K562 (cell line): ENCODE results near the gene SMG6. TPM values are rescaled to one million over a fixed set of nuclear protein-coding genes. Genes with fewer than 3 reads are reported as not detected.

Experiments
- ATAC-seq: fragments of 200-7000 bp; cut with Tn5 transposase; 3 replicates; pipeline ENCODE4 v1.9.1; 2020; ENCODE audit warnings: moderate library complexity
- Bru-seq: library from RNA; stranded (reverse); fragments of 400-500 nt; gene quantifications from one replicate; lab custom pipeline; 2021; lab: Mats Ljungman, UMichigan
- BruChase-seq, 2 experiments: library from RNA; stranded (reverse); fragments of 400-500 nt; gene quantifications; one replicate each; lab custom pipeline; 2021; lab: Mats Ljungman, UMichigan
- BruUV-seq: library from RNA; stranded (reverse); fragments of 400-500 nt; replicated peaks from 2 replicates; lab custom pipeline; 2021; lab: Mats Ljungman, UMichigan
- CTCF ChIA-PET: fragments of 300-600 bp; formaldehyde crosslinking; extraction: SDS; loops from one replicate; lab custom pipeline; 2021; ENCODE audit warnings: low intra/inter-chr PET ratio; lab: Yijun Ruan, JAX
- POLR2A ChIA-PET: fragments of 300-600, 350-650 bp; sonication (Branson Sonifier 250); formaldehyde crosslinking; extraction: SDS; loops from one replicate; lab custom pipeline; 2021; ENCODE audit warnings: antibody characterized with exemption, inconsistent platforms; lab: Yijun Ruan, JAX
- DNase-seq, 4 experiments: peaks; one replicate each; pipeline versions ENCODE4 v3.0.0 to v3.0.0-alpha.2; 2011 to 2018; ENCODE audit warnings: low spot score in 3 of 4, mixed read lengths in 3 of 4; ENCODE audit errors: extremely low read depth in 1 of 4
- FAIRE-seq: peaks from 2 replicates; lab custom pipeline; 2011; peaks lifted over from hg19 to GRCh38; lab: Jason Lieb, UNC
- H2AFZ ChIP-seq: 2 replicates; pipeline ENCODE4 v1.6.0; 2011; ENCODE audit warnings: low read depth, low read length, control low read depth, inconsistent platforms
- H3K27ac ChIP-seq: fragments of 200-600 bp; 3 replicates; pipeline ENCODE4 v1.8.0; 2011; ENCODE audit warnings: low read depth, mild to moderate bottlenecking, control low read depth, inconsistent platforms, low read length, moderate library complexity, mixed read lengths; ENCODE audit errors: extremely low read depth
- H3K27me3 ChIP-seq, 2 experiments: fragments of 300-600 bp in 1 of 2; 2 replicates in 1 of 2; 3 replicates in 1 of 2; pipeline versions ENCODE4 v1.6.0 to v1.8.0; 2011; ENCODE audit warnings: inconsistent platforms in 2 of 2, low read length in 2 of 2, mild to moderate bottlenecking in 1 of 2, mixed read lengths in 1 of 2, moderate library complexity in 1 of 2; ENCODE audit not compliant: control insufficient read depth in 2 of 2, insufficient read depth in 2 of 2
- H3K36me3 ChIP-seq: fragments of 300-600 bp; 3 replicates; pipeline ENCODE4 v1.8.0; 2011; ENCODE audit warnings: mild to moderate bottlenecking, low read length, inconsistent platforms; ENCODE audit not compliant: control insufficient read depth, insufficient read depth
- H3K4me1 ChIP-seq, 2 experiments: fragments of 200-600 bp in 1 of 2; replicated peaks in 1 of 2; 2 replicates in 1 of 2; 3 replicates in 1 of 2; pipeline versions ENCODE4 v1.5.1 to v1.8.0; 2011; ENCODE audit warnings: inconsistent platforms in 2 of 2, low read length in 2 of 2, mild to moderate bottlenecking in 1 of 2, mixed read lengths in 1 of 2, moderate library complexity in 1 of 2; ENCODE audit not compliant: control insufficient read depth in 2 of 2, insufficient read depth in 2 of 2
- H3K4me2 ChIP-seq: 2 replicates; pipeline ENCODE4 v1.6.1; 2011; ENCODE audit warnings: low read length, control low read depth, inconsistent platforms, mixed read lengths; ENCODE audit not compliant: insufficient read depth
- H3K4me3 ChIP-seq: fragments of 200-600 bp; sonication (generic), shearing (Covaris generic); 2 replicates; pipeline ENCODE4 v1.5.1; 2016; ENCODE audit warnings: control low read depth, inconsistent platforms
- H3K79me2 ChIP-seq: fragments of 200-600 bp; 3 replicates; pipeline ENCODE4 v1.8.0; 2011; ENCODE audit warnings: low read length, inconsistent platforms; ENCODE audit not compliant: control insufficient read depth, insufficient read depth
- H3K9ac ChIP-seq, 2 experiments: 2 replicates each; pipeline versions ENCODE4 v1.6.0 to v1.6.1; 2011; ENCODE audit warnings: low read depth in 2 of 2, low read length in 2 of 2, control low read depth in 1 of 2, inconsistent platforms in 1 of 2, mild to moderate bottlenecking in 1 of 2, mixed read lengths in 1 of 2; ENCODE audit not compliant: insufficient read depth in 1 of 2
- H3K9me1 ChIP-seq: one replicate; pipeline ENCODE4 v1.6.0; 2011; ENCODE audit warnings: inconsistent platforms, mild to moderate bottlenecking, low read length, moderate library complexity; ENCODE audit not compliant: control insufficient read depth, insufficient read depth
- H3K9me3 ChIP-seq: replicated peaks from 2 replicates; pipeline ENCODE4 v1.5.1; 2011; ENCODE audit warnings: low read depth, low read length, inconsistent platforms; ENCODE audit not compliant: control insufficient read depth, insufficient read depth
- H4K20me1 ChIP-seq: replicated peaks from 2 replicates; pipeline ENCODE4 v1.6.1; 2011; ENCODE audit warnings: low read length, inconsistent platforms, mixed read lengths; ENCODE audit not compliant: control insufficient read depth, insufficient read depth
- CBX8 ChIP-seq: fragments of 200-600 bp; sonication (generic); IDR thresholded peaks from 2 replicates; pipeline ENCODE4 v1.6.1; 2012; ENCODE audit warnings: borderline replicate concordance, mixed run types, low read depth, mild to moderate bottlenecking, moderate library complexity, mixed read lengths, low read length, control low read depth, inconsistent platforms; ENCODE audit not compliant: poor library complexity, severe bottlenecking; ENCODE audit errors: extremely low read depth
- EP400 ChIP-seq: fragments of 450-650 bp; IDR thresholded peaks from 2 replicates; pipeline ENCODE4 v1.6.1; 2017; ENCODE audit warnings: antibody characterized with exemption, mild to moderate bottlenecking, moderate library complexity
- EZH2 ChIP-seq: IDR thresholded peaks from 2 replicates; pipeline ENCODE4 v1.6.1; 2012; ENCODE audit warnings: low read depth, mild to moderate bottlenecking, inconsistent platforms, low read length, borderline replicate concordance
- MEF2A ChIP-seq: IDR thresholded peaks from 2 replicates; pipeline ENCODE4 v1.6.1; 2011; ENCODE audit warnings: low read depth, mild to moderate bottlenecking, low read length, moderate library complexity; ENCODE audit not compliant: control insufficient read depth
- RNF2 ChIP-seq: sonication (generic); IDR thresholded peaks from 2 replicates; pipeline ENCODE4 v1.6.1; 2016
- ZNF217 ChIP-seq: sonication (generic); formaldehyde crosslinking; IDR thresholded peaks from 2 replicates; pipeline ENCODE4 v1.8.0; 2022; ENCODE audit warnings: mild to moderate bottlenecking, missing genetic modification reagents
- ZNF253 ChIP-seq: fragments of 250-450 bp; sonication (Bioruptor Pico); conservative IDR thresholded peaks from 2 replicates; pipeline ENCODE4 v1.6.1; 2021; ENCODE audit warnings: mild to moderate bottlenecking
- WGBS: fragments of 100-300 bp; shearing (Covaris generic); methylation state at CpG from one replicate; pipeline ENCODE4 v1.1.6; 2016; ENCODE audit warnings: low coverage, mixed read lengths; ENCODE audit not compliant: insufficient coverage; ENCODE audit errors: missing lambda C conversion rate; 5-methylcytosine and 5-hydroxymethylcytosine counted together
- in situ Hi-C: fragments of 300-500 bp; cut with MboI; formaldehyde crosslinking; loops from 4 replicates; pipeline ENCODE4 v1.15.0; 2018; ENCODE audit warnings: inconsistent platforms, mixed read lengths
- intact Hi-C: fragments of 100-400 bp; cut with micrococcal nuclease; formaldehyde crosslinking; loops from 2 replicates; pipeline ENCODE4 v1.14.2; 2022
- long read RNA-seq, 3 experiments: library from polyadenylated mRNA in 2 of 3; library from RNA in 1 of 3; unstranded in 2 of 3; stranded (forward) in 1 of 3; transcript quantifications; one replicate each; pipeline ENCODE4 v2.0.0, GENCODE V29; 2019 to 2022
- polyA minus RNA-seq, 3 experiments: library from RNA; depleted of rRNA, polyadenylated mRNA; stranded (reverse); fragments of >200 nt; gene quantifications; 2 replicates each; pipeline ENCODE4 v1.2.3, GENCODE V29; 2011
- polyA plus RNA-seq, 8 experiments: library from polyadenylated mRNA; depleted of rRNA in 4 of 8; stranded (reverse) in 5 of 8; unstranded in 3 of 8; fragments of >200 nt; fragmentation: Nextera tagmentation in 2 of 8; fragmentation: Illumina TruSeq in 1 of 8; extraction: Ambion mirVana in 2 of 8; extraction: Trizol in 1 of 8; gene quantifications; 2 replicates each; pipeline versions ENCODE4 v1.2.1 to v1.2.3, GENCODE V29; 2011 to 2014; ENCODE audit warnings: inconsistent platforms in 1 of 8, missing spikeins in 1 of 8
- total RNA-seq, 7 experiments: library from RNA; depleted of rRNA in 6 of 7; stranded (reverse); fragments of >200 nt in 6 of 7; fragmentation: Illumina TruSeq in 2 of 7; extraction: Trizol in 2 of 7; gene quantifications; 2 replicates each; pipeline versions ENCODE4 v1.2.1 to v1.2.3, GENCODE V29; 2011 to 2021; ENCODE audit warnings: low replicate concordance in 1 of 7
- TF ChIP-seq, protein P1 (sequence below): fragments of 450-650 bp; formaldehyde crosslinking; IDR thresholded peaks from 2 replicates; pipeline ENCODE4 v1.4.0; 2020; ENCODE audit warnings: mild to moderate bottlenecking, moderate library complexity
- TF ChIP-seq, protein P2 (sequence below): sonication (generic); formaldehyde crosslinking; IDR thresholded peaks from 2 replicates; pipeline ENCODE4 v1.4.0; 2020; ENCODE audit warnings: mild to moderate bottlenecking, missing genetic modification reagents

Gene SMG6
- total RNA-seq (2011; cell fraction: chromatin; rRNA removed; ENCODE audit: low replicate concordance): 39.4 and 43.0 TPM in 2 replicates
- total RNA-seq (2011; cell fraction: nucleolus; rRNA removed): 14.7 and 18.7 TPM in 2 replicates
- 30.8 and 31.7 TPM in 2 replicates for total RNA-seq (2011; cell fraction: nucleoplasm; rRNA removed)
- total RNA-seq (2014; rRNA removed): 6.9 and 7.3 TPM in 2 replicates
- total RNA-seq (2014; rRNA removed; fragmentation: Illumina TruSeq; extraction: Trizol): 5.7 and 6.1 TPM in 2 replicates
- 6.0 TPM in 2 replicates for total RNA-seq (2015; rRNA removed; fragmentation: Illumina TruSeq; extraction: Trizol)
- 12.8 and 13.7 TPM in 2 replicates for total RNA-seq (2021)
- polyA plus RNA-seq (2011; rRNA removed): 1.7 and 3.6 TPM in 2 replicates
- 4.2 and 6.2 TPM in 2 replicates for polyA plus RNA-seq (2011; cell fraction: cytosol; rRNA removed)
- polyA plus RNA-seq (2011; cell fraction: nucleus; rRNA removed): 8.5 and 16.5 TPM in 2 replicates
- polyA plus RNA-seq (2012): 10.2 and 21.1 TPM in 2 replicates
- 13.9 TPM in 2 replicates for polyA plus RNA-seq (2014; fragmentation: Illumina TruSeq; extraction: Trizol)
- under 1 TPM; 0.44 to 0.45 TPM for polyA plus RNA-seq (2014; fragmentation: Nextera tagmentation; extraction: Ambion mirVana)
- 5.5 and 5.8 TPM in 2 replicates for polyA plus RNA-seq (2014; rRNA removed)
- polyA minus RNA-seq (2011; rRNA and poly(A)+ RNA removed): 4.8 and 5.1 TPM in 2 replicates
- polyA minus RNA-seq (2011; cell fraction: cytosol; rRNA and poly(A)+ RNA removed): 10.2 and 10.9 TPM in 2 replicates
- 9.1 and 9.8 TPM in 2 replicates for polyA minus RNA-seq (2011; cell fraction: nucleus; rRNA and poly(A)+ RNA removed)
- Bru-seq, nascent RNA: percentile 58 among the genes with signal in this experiment
- percentile 66 among the genes with signal in this experiment for BruChase-seq, experiment 1, labeled RNA remaining after a 2-hour chase
- BruChase-seq, experiment 2, labeled RNA remaining after a 6-hour chase: percentile 67 among the genes with signal in this experiment
- long read RNA-seq, experiment 1, transcript SMG6-215 (1 exons, 2,419 nt): major isoform, 25 of 32 reads
- long read RNA-seq, experiment 1, partial matches to known transcripts: 2 of 32 reads
- long read RNA-seq, experiment 1, other reads (novel, unspliced or antisense): 5 of 32 reads
- long read RNA-seq, experiment 2, full-length matches to known transcripts: 3 of 9 reads
- long read RNA-seq, experiment 2, partial matches to known transcripts: 4 of 9 reads
- long read RNA-seq, experiment 2, other reads (novel, unspliced or antisense): 2 of 9 reads
- long read RNA-seq, experiment 3, partial matches to known transcripts: 1 of 3 reads
- long read RNA-seq, experiment 3, other reads (novel, unspliced or antisense): 0 of 3 reads

DNA sequence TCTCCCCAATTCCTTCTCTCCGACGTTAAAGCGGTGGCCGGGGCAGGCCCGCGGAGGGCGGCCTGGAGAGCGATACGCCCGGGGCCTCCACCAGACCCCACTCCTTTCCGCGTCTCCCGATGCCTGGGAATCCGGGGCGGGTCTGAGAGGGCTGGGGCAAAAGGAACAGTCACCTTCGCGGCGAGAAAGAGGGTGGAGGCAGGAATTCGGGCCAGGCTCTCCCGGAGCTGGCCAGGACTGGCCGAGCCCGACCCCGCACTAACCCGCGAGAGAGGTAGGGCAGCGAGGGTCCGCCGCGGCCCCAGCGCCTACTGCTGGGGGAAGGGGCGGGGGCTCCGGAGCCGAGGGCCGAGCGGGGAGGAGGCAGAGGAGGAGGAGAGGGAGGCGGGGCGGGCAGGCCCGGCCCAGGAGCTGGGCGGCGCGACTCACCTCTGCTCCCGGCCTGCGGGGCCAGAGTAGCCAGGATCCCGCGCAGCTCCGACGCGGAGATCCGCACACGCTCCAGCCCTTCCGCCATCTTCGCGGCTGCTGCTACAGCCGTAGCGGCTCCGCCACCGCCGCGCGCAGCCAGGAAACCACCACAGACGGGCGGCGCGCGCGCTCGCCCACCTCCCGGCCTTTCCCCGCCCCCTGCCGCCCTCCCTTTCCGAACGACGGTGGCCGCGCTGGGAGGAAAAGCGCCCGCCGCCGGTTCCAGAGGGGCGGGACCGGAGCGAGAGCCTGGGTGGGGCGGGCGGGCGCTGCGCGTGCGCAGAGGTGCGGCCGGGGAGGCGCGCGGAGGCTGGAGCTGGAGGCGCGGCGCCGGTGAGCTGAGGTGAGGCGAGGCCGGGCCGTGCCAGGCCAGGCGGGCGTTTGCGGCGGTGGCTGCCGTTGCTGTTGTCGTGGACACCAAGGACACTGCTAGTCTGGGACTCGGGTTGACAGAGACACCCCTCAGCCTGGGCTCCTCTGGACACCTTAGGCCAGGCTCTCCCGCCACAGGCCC, at the start of gene SMG6, which contains the start of gene SRR:
SMG6 (minus strand) TSS at position 582 of the 985 bp plus-strand sequence; CDS start at position 517, 65 bp downstream.
SRR (plus strand) TSS at position 747 of the 985 bp plus-strand sequence. CDS start 11,611 bp downstream, outside the sequence.
- DNase-seq: peak; percentile 90 to 97 (median 93)
- H3K9ac ChIP-seq: peak within 1 kb of the TSS; percentile 86 to 100
- H3K4me2 ChIP-seq: peak within 1 kb of the TSS; percentile 94
- intact Hi-C loops (no loop called here), in situ Hi-C loops (no loop called here)
- FAIRE-seq: no peak
- peak within 1 kb of the TSS; percentile 90 for H2AFZ ChIP-seq
- H3K27ac ChIP-seq: peak within 1 kb of the TSS; percentile 83
- peaks cover 23% of the 10 kb centered on the region; the same call in 2 of the 3 replicates for H3K36me3 ChIP-seq
- H3K79me2 ChIP-seq: peaks cover 55% of the 10 kb centered on the region
- ChIA-PET CTCF (interaction anchor here (0.7 kb wide), 1 partner anchor 114 kb away, joined by 6 read pairs; no protein-coding TSS in a partner anchor), POLR2A (interaction anchor here (0.6 to 1.8 kb wide), 8 partner anchors 10 to 167 kb away, joined by 3 to 6 read pairs (median 4); no protein-coding TSS in a partner anchor)
- no peaks in the 10 kb centered on the region for H3K9me1 ChIP-seq
- WGBS: 0% methylated on average over 23 of the region's 108 CpGs
- H3K4me1 ChIP-seq: peaks cover 9 to 17% of the 10 kb centered on the region in 2 experiments; a peak in 4 of 5 replicates
- no peaks in the 10 kb centered on the region for H3K9me3 ChIP-seq
- no peaks in the 10 kb centered on the region for H3K27me3 ChIP-seq
- no TSS peak for BruUV-seq
- peak; percentile 96 for ATAC-seq
- peak within 1 kb of the TSS; percentile 96 for H3K4me3 ChIP-seq
- no peaks in the 10 kb centered on the region for H4K20me1 ChIP-seq
- TF ChIP-seq CBX8 (no peak), ZNF217 (no peak), RNF2 (no peak), MEF2A (no peak), EZH2 (no peak), ZNF253 (CRISPR knock-in tag) (no peak), EP400 (peak; percentile 71; the same call in 1 of the 2 replicates)
- TF ChIP-seq, protein P1, sequence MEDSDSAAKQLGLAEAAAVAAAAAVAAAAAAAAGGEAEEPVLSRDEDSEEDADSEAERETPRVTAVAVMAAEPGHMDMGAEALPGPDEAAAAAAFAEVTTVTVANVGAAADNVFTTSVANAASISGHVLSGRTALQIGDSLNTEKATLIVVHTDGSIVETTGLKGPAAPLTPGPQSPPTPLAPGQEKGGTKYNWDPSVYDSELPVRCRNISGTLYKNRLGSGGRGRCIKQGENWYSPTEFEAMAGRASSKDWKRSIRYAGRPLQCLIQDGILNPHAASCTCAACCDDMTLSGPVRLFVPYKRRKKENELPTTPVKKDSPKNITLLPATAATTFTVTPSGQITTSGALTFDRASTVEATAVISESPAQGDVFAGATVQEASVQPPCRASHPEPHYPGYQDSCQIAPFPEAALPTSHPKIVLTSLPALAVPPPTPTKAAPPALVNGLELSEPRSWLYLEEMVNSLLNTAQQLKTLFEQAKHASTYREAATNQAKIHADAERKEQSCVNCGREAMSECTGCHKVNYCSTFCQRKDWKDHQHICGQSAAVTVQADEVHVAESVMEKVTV (CRISPR knock-in tag): no peak
- TF ChIP-seq, protein P2, sequence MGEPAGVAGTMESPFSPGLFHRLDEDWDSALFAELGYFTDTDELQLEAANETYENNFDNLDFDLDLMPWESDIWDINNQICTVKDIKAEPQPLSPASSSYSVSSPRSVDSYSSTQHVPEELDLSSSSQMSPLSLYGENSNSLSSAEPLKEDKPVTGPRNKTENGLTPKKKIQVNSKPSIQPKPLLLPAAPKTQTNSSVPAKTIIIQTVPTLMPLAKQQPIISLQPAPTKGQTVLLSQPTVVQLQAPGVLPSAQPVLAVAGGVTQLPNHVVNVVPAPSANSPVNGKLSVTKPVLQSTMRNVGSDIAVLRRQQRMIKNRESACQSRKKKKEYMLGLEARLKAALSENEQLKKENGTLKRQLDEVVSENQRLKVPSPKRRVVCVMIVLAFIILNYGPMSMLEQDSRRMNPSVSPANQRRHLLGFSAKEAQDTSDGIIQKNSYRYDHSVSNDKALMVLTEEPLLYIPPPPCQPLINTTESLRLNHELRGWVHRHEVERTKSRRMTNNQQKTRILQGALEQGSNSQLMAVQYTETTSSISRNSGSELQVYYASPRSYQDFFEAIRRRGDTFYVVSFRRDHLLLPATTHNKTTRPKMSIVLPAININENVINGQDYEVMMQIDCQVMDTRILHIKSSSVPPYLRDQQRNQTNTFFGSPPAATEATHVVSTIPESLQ (CRISPR knock-in tag): no peak; the same call in 1 of the 2 replicates
